ENCODE results near the gene TMEM178B. TPM values are rescaled to one million over a fixed set of nuclear protein-coding genes. Genes with fewer than 3 reads are reported as not detected.
"Not testable (repeated sequence)": the region's sequence is repeated elsewhere in the genome, so short reads cannot be mapped to it uniquely, and the experiment has no call there.

Gene TMEM178B
- total and polyA plus RNA-seq, 8 donors, result 0.42 to 3.0 (median 2.1) TPM

DNA sequence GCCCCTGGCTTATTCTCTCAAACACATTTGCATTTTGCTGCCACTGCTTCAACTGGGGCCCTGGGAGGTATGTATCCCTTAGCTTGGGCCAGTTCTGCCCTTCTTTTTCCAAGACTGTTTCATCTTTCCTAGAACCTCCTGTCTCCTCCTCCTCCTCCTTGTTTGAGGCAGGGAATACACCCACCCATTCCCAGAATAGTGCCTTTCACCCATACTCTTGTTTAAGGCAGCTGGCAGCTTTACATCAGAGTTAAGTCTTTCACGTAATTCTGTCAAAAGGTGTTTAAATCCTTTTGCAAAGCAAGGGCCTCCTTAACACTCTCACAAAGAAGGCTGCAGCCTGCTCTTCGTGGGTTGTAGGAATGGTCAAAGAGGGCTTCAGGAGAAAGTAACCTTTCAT lies 326.5 kb downstream of the TMEM178B start:
- H3K4me1 ChIP-seq, result no peaks in the 10 kb centered on the region
- TF ChIP-seq, protein P1, sequence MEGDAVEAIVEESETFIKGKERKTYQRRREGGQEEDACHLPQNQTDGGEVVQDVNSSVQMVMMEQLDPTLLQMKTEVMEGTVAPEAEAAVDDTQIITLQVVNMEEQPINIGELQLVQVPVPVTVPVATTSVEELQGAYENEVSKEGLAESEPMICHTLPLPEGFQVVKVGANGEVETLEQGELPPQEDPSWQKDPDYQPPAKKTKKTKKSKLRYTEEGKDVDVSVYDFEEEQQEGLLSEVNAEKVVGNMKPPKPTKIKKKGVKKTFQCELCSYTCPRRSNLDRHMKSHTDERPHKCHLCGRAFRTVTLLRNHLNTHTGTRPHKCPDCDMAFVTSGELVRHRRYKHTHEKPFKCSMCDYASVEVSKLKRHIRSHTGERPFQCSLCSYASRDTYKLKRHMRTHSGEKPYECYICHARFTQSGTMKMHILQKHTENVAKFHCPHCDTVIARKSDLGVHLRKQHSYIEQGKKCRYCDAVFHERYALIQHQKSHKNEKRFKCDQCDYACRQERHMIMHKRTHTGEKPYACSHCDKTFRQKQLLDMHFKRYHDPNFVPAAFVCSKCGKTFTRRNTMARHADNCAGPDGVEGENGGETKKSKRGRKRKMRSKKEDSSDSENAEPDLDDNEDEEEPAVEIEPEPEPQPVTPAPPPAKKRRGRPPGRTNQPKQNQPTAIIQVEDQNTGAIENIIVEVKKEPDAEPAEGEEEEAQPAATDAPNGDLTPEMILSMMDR (IDR thresholded peaks at IDR 0.05), result no peak
- H3K4me3 ChIP-seq, result no peak overlapping the region
- DNase-seq (no peak), FAIRE-seq (no peak), ATAC-seq (no peak)
- intact Hi-C loops (cut with DNase I), result no loop called here
- 66 to 70% methylated on average over 2 of the region's 2 CpGs for WGBS, 2 donors
- H3K27me3 ChIP-seq, result no peaks in the 10 kb centered on the region
- no peak overlapping the region for H3K27ac ChIP-seq
- no peaks in the 10 kb centered on the region for H3K9me3 ChIP-seq
- H3K36me3 ChIP-seq, result no peaks in the 10 kb centered on the region

DNA sequence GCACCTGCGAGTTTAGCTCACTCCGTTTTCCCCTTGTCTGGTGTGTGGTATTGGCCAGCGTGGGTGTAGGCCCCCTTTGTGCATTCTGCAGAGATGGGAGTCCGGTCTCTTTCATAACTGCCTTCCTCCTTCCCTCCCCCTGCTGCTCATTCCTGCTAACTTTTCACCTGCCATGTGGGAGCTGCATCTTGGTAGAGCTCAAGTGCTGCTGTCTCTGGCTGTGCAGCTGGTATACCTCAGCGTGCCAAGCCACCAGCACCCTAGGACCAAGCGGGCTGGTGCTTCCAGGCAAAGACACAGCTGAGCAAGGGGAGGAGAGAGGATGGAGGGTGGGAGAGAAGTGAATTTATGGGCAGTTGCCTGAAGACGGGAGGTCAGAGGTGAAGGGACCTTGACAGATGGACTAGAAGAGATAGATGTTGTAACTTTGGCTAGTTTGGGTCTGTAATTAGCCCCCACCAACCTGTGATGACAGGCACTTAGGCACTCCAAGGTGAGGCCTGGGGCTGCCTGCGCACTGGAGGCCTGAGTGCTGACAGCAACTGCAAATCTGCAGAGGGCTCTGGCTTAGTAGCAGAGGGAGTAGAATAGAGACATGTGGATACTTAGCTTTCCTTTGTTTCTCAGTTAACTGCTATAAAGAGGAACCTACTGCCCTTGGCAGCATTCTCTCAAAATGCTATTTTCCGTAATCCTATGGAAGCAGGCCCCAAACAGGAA lies 328.6 kb downstream of the TMEM178B start:
- ATAC-seq (no peak), DNase-seq (no peak), FAIRE-seq (no peak)
- intact Hi-C loops (cut with DNase I), result no loop called here
- TF ChIP-seq, protein P1 (IDR thresholded peaks at IDR 0.05), result no peak
- Histone ChIP-seq H3K36me3 (no peaks in the 10 kb centered on the region), H3K27ac (no peak overlapping the region), H3K9me3 (no peaks in the 10 kb centered on the region), H3K27me3 (no peaks in the 10 kb centered on the region), H3K4me1 (no peaks in the 10 kb centered on the region), H3K4me3 (no peak overlapping the region)
- WGBS, 2 donors, result 82 to 85% methylated on average over 9 of the region's 9 CpGs

DNA sequence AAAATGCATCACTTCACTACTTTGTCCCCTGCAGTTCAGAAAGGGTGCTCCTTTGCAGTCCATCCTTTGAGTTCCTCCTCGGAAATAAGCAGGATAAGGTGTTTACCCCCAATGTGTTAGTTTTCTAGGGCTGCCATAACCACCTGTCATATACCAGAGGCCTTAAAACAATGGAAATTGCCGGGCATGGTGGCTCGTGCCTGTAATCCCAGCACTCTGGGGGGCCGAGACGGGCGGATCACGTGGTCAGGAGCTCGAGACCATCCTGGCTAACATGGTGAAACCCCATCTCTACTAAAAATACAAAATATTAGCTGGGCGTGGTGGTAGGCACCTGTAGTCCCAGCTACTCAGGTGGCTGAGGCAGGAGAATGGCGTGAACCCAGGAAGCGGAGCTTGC lies 330.0 kb downstream of the TMEM178B start:
- DNase-seq, result not testable (repeated sequence)

DNA sequence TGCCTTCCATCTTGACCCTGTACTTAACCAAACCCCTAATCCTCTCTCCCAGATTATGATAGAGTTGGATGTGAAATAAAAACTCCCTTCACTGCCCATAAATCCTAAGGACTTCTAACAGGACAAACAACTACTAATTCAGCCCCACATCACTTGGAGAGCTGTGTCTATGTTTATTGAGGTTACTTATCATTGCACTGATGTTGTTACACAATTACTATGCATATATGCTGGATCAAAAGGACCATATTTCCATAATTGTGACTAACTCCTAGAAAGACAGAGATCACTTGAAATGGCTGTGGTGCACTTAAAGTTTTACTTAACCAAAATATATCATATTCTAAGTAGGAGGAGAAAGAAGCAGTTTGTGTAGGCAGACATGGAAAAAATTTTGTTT lies 332.5 kb downstream of the TMEM178B start:
- TF ChIP-seq, protein P1 (IDR thresholded peaks at IDR 0.05), result no peak
- no peak overlapping the region for H3K27ac ChIP-seq
- intact Hi-C loops (cut with DNase I), result no loop called here
- H3K36me3 ChIP-seq, result no peaks in the 10 kb centered on the region
- ATAC-seq, result no peak
- no peaks in the 10 kb centered on the region for H3K4me1 ChIP-seq
- no peaks in the 10 kb centered on the region for H3K9me3 ChIP-seq
- no peaks in the 10 kb centered on the region for H3K27me3 ChIP-seq
- no peak for DNase-seq
- no peak overlapping the region for H3K4me3 ChIP-seq
- FAIRE-seq, result no peak

More for the DNA sequence above, 330.0 kb downstream of the TMEM178B start:
- WGBS, 2 donors, result 87 to 89% methylated on average over 11 of the region's 11 CpGs
- H3K27ac ChIP-seq; H3K9me3 ChIP-seq; H3K36me3 ChIP-seq; ATAC-seq; H3K4me3 ChIP-seq; FAIRE-seq; intact Hi-C loops (cut with DNase I); H3K27me3 ChIP-seq; H3K4me1 ChIP-seq: not testable (repeated sequence)

DNA sequence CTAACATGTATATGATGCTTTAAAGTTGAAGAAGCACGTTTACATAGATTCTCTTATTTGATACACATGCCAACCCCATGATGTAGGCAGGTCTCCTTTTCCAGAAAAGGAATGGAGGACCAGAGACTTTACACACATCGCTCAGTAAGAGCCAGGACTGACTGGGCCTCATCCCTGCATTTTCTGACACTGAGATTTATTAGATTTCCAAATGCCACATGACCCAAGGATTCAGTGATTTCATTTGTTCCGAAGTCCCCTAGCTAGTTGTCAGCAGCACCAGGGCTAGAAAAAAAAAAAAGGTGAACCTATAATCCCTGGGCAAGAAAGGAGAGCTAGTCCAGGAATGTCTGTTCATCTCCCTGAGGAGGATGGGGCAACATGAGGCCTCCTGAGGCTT lies 334.0 kb downstream of the TMEM178B start:
- no peaks in the 10 kb centered on the region for H3K4me1 ChIP-seq
- WGBS, 2 donors, result 80 to 84% methylated on average over 3 of the region's 3 CpGs
- H3K27me3 ChIP-seq, result no peaks in the 10 kb centered on the region
- no peak for FAIRE-seq
- no peak overlapping the region for H3K27ac ChIP-seq
- ATAC-seq, result no peak
- intact Hi-C loops (cut with DNase I), result no loop called here
- TF ChIP-seq, protein P1 (IDR thresholded peaks at IDR 0.05), result no peak
- no peak for DNase-seq
- no peak overlapping the region for H3K4me3 ChIP-seq
- H3K9me3 ChIP-seq, result no peaks in the 10 kb centered on the region
- H3K36me3 ChIP-seq, result no peaks in the 10 kb centered on the region
